HG02970 (cell line): Measurements from ENCODE around the gene IZUMO4.
A peak's percentile ranks its signal among the peaks of the same experiment; 100 is the strongest.

Experiments used
- ATAC-seq: cut with Tn5 transposase; IDR thresholded peaks from one replicate; pipeline ENCODE4 v1.9.1; 2021; ENCODE audit warnings: mild to moderate bottlenecking, moderate library complexity, moderate number of reproducible peaks; ENCODE audit not compliant: unreplicated experiment, low FRiP score

The IZUMO4 gene

GRCh38 chr19:2096480-2097202 lies at the start of gene IZUMO4:
TSS of gene IZUMO4 (plus strand) at chr19:2096915. CDS start at chr19:2096946, 31 bp downstream.
- ATAC-seq: peak; percentile 73

- no peak for ATAC-seq
Measured at GRCh38 chr19:2047076-2047448, 49.7 kb upstream of the IZUMO4 start.

- no peak for ATAC-seq
Measured at GRCh38 chr19:2047449-2048103, 49.1 kb upstream of the IZUMO4 start.

- ATAC-seq: no peak
Measured at GRCh38 chr19:2048104-2048958, 48.4 kb upstream of the IZUMO4 start.

GRCh38 chr19:2048959-2049740 lies 47.6 kb upstream of the IZUMO4 start:
- no peak for ATAC-seq

- ATAC-seq: peak; percentile 10
Measured at GRCh38 chr19:2049741-2050348, 46.9 kb upstream of the IZUMO4 start.

- ATAC-seq: peak; percentile 6
Measured at GRCh38 chr19:2050349-2050990, 46.2 kb upstream of the IZUMO4 start.

- peak; percentile 54 for ATAC-seq
Measured at GRCh38 chr19:2050991-2051772, 45.5 kb upstream of the IZUMO4 start, which contains the start of gene MKNK2. TSS of gene MKNK2 (minus strand) at chr19:2051244. CDS start at chr19:2050851, 393 bp downstream.

GRCh38 chr19:2051773-2052704 lies 44.7 kb upstream of the IZUMO4 start:
- ATAC-seq: no peak

GRCh38 chr19:2053601-2054389 lies 42.9 kb upstream of the IZUMO4 start:
- ATAC-seq: no peak

- ATAC-seq: no peak
Measured at GRCh38 chr19:2054763-2055162, 42.0 kb upstream of the IZUMO4 start.

- no peak for ATAC-seq
Measured at GRCh38 chr19:2055931-2056836, 40.5 kb upstream of the IZUMO4 start.

- ATAC-seq: no peak
Measured at GRCh38 chr19:2056837-2057192, 39.9 kb upstream of the IZUMO4 start.

- no peak for ATAC-seq
Measured at GRCh38 chr19:2057484-2058469, 38.9 kb upstream of the IZUMO4 start.
